NCI-H2171 treated with DMSO at 0.1 percent for 48 hours (cell line): ENCODE results near the gene A2ML1.
"Not testable (repeated sequence)": the region's sequence is repeated elsewhere in the genome, so short reads cannot be mapped to it uniquely, and the experiment has no call there.

Experiments
- DNase-seq: peaks from one replicate; lab custom pipeline; 2025; lab: John Stamatoyannopoulos, UW

The A2ML1 gene

GRCh38 chr12:8817856-8818255, 4.6 kb upstream of the A2ML1 start:
- DNase-seq = no peak

- DNase-seq = no peak
Measured at GRCh38 chr12:8818526-8818925, 3.9 kb upstream of the A2ML1 start.

GRCh38 chr12:8819666-8819980, 2.8 kb upstream of the A2ML1 start:
- no peak for DNase-seq

- not testable (repeated sequence) for DNase-seq
Measured at GRCh38 chr12:8820676-8821407, 1.6 kb upstream of the A2ML1 start.

DNA sequence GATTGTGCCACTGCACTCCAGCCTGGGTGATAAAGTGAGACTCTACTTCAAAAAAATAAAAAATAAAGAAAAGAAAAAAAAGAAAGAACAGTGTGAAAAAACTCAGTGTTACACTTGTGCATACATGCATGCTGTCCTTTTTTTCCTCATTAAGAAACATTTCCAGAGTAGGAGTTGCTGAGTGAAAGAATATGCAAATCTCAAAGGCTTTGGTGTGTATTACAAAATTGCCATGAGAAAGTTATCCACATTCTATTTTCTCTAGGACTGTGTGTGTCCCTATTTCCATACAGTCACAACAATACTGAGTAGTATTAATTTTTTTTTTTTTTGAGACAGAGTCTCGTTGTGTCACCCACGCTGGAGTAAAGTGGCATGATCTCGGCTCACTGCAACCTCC, 830 bp upstream of the A2ML1 start:
- no peak for DNase-seq

DNA sequence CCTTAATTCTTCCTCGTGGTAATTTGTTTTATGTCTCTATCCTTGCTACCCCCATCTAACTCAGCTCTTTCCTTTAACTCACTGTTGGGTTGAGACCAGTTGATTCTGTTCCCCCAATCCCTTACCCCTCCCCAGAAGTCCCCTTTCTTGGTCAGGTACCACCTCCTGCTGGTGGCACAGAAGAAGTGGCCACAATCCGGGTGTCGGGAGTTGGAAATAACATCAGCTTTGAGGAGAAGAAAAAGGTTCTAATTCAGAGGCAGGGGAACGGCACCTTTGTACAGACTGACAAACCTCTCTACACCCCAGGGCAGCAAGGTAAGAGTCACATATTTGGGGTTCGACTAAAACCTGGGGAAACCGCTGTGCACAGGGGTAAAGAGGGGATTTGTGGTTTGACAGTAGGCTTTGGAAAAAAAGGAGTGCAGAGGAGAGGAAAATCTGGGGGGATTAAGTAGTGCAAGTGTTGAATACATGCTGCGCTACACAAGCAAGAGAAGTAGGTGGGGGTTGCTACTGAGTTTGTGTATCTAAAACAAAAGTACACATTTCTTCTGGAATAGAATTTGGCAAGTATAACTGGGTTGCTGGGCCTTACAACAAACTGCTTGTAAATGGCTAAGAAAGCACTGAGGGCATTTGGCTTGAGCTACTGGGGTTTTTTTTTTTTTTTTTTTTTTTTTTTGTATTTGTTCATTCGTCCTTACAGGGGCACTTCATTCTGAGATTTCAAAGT, 1.3 kb downstream of the A2ML1 start:
- no peak for DNase-seq

DNA sequence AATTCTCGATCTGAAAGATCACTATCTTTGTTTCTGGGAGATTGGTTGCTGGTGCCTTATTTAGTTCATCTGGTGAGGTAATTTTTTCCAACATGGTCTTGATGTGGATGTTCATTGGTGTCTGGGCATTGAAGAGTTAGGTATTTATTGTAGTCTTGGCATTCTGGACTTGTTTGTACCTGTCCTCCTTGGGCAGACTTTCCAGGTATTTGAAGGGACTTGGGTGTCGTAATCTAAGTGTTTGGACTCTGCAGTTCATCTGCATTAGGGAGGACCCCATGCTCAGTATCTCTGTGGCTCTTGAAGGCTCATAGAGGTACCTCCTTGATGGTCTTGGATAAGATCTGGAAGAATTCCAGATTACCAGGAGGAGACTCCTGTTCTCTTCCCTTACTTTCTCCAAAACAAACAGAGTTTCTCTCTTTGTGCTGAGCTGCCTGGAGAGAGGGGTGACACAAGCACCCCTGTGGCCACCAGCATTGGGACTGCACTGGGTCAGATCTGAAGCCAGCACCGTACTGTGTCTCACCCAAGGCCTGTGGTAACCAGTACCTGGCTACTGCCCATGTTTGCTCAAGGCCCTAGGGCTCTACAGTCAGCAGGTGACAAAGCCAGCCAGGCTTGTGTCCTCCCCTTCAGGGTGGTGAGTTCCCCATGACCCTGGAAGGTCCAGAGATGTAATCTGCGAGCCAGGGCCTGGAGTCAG, 5.3 kb downstream of the A2ML1 start:
- no peak for DNase-seq

DNA sequence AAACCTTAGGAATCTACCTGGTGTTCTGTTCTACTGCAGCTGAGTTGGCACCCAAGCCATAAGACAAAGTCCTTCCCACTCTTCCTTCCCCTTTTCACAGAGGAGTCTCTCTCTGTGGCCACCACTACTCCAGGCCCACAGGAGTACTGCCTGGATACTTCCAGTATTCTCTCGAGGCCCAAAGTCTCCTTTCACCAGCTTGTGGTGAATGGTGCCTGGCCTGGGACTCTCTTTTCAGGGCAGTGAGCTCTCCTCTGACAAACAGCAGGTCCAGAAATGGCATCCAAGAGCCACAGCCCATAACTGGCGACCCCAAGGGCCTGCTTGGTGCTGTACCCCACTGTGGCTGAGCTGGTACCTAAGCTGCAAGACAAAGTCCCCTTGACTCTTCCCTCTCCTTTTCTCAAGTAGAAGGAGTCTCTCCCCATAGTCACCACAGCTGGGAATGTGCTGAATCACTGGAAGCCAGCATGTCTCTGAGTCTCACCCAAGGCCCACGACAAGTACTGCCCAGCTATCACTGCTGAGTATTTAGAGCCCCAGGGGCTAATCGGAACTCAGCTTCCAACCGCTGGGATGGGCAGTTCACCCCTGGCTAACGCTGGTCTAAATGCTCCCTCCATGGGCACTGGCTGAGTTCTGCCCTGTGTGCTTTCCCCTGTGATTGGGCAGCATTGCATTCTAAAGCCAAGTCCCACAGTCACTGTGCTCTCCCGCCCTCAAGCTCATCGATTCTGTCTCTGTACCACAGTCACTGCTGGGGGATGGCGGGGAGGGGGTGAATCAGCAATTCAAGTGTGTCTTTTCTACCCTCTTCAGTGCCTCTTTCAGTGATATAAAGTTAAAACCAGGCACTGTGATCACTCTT, 6.1 kb downstream of the A2ML1 start:
- no peak for DNase-seq

DNA sequence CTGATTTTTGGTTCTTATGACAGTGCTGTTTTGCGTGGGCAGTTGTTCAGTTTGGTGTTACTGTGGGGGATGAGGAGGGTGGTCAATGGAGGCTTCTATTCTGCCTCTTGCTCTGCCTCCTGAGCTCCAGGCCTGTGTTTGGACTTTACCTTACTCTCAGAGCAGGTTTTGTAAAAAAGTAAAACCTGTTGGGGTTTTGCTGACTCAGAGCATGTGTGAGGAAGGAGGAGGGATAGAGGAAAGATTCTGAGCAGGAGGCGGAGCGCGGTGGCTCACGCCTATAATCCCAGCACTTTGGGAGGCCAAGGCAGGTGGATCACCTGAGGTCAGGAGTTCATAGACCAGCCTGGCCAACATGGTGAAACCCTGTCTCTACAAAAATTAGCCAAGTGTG, 6.7 kb downstream of the A2ML1 start:
- DNase-seq = no peak

- no peak for DNase-seq
Measured at GRCh38 chr12:8829621-8830020, 7.2 kb downstream of the A2ML1 start.

- no peak for DNase-seq
Measured at GRCh38 chr12:8831116-8831515, 8.7 kb downstream of the A2ML1 start.

DNA sequence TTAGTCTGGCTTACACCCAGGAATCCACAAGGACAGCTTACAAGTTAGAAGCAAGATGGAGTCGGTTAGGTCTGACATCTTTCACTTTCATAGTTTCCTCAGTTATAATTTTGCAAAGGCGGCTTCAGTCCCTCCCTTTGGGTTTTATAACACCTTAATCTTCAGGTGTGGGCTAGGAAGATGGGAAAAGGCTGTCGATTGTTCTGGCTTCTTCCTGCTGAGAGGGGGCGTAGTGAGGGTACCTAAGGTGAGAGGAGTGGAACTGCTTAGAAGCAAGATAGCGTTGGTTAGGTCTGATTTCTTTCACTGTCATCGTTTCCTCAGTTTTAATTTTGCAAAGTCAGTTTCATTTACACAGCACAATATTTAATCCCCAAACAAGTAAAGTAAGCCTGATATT, 10.1 kb downstream of the A2ML1 start:
- DNase-seq = no peak

- DNase-seq = no peak
Measured at GRCh38 chr12:8834230-8834629, 11.8 kb downstream of the A2ML1 start.

DNA sequence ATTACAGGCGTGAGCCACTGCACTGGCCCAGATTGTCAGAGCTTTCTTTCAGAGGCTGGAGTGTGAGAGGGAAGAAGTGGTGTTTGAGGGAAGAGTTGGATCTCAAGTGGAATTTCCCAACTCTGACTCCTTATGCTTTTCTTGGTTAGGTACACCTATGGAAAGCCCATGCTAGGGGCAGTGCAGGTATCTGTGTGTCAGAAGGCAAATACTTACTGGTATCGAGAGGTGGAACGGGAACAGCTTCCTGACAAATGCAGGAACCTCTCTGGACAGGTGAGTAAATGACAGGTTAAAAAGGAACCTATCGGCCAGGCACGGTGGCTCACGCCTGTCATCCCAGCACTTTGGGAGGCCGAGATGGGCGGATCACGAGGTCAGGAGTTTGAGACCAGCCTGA, 14.9 kb downstream of the A2ML1 start:
- no peak for DNase-seq

GRCh38 chr12:8840321-8840720, 17.9 kb downstream of the A2ML1 start:
- DNase-seq = no peak

DNA sequence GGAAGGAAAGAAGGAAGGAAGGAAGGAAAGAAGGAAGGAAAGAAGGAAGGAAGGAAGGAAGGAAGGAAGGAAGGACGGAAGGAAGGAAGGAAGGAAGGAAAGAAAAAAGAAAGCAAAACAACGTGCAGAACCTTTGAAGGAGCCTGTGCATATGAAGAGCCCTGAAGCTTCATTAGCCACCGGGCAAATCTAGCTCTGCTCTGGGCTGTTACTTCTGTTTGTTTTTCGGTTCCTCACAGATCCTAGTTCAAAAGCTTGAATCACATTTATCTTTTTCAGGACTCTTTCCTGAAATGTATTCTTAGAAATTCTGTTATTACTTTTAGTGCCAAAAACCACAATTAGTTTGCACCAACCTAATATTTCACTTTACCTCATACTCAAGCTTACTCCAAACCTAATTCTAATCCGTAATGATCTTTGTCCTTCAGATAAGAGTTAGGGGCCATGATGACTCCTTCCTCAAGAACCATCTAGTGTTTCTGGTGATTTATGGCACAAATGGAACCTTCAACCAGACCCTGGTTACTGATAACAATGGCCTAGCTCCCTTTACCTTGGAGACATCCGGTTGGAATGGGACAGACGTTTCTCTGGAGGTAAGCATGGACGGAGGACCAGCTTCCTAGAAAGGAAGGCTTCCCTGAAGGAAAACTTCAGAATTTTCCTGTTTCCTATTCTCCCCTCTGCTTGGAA, 18.7 kb downstream of the A2ML1 start:
- DNase-seq = no peak

DNA sequence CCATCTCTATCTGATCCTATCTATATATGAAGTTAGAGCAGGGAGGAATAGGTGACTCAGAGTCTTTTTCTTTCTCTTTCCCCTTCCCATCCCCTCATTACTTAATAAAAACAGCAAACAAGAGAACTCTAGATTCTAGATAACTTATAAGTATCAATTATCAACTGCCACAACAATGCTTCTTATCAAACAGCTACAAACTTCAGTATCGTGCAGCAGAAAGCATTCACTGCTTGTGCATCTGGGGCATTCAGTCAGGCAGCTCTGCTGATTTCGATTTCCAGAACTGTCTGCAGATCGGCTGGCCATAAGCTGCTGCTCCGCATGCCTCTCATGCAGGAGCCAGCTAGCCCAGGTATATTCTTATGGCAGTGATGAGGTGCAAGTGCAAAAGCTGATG, 19.4 kb downstream of the A2ML1 start:
- DNase-seq = no peak

GRCh38 chr12:8844665-8845064, 22.2 kb downstream of the A2ML1 start:
- DNase-seq = no peak

GRCh38 chr12:8846305-8846704, 23.9 kb downstream of the A2ML1 start:
- DNase-seq = no peak

DNA sequence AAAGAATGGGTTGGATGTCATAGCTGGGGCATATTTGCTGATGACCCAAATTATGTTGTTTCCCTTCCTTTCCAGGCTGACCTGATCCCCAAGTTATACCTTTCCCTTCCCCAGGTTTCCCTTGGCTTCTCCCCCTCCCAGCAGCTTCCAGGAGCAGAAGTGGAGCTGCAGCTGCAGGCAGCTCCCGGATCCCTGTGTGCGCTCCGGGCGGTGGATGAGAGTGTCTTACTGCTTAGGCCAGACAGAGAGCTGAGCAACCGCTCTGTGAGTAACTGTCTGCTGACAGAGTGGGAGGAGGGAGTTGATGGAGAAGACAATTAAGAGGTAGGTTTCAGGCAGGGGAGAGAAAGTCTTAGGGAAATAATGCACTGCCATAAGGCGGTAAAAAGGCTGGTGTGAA, 25.0 kb downstream of the A2ML1 start:
- no peak for DNase-seq

GRCh38 chr12:8849876-8850275, 27.5 kb downstream of the A2ML1 start:
- DNase-seq = no peak

GRCh38 chr12:8852119-8852518, 29.7 kb downstream of the A2ML1 start:
- DNase-seq = no peak
